Skeletal muscle satellite cell (primary cell): Measurements from ENCODE around the gene IQCM.

ENCODE experiments used
- H3K27me3 ChIP-seq: 2 replicates; pipeline ENCODE4 v1.7.0; 2013; ENCODE audit warnings: low read length; ENCODE audit not compliant: control insufficient read depth, insufficient read depth
- H3K36me3 ChIP-seq: 2 replicates; pipeline ENCODE4 v1.7.0; 2013; ENCODE audit warnings: mild to moderate bottlenecking, control low read depth, low read length; ENCODE audit not compliant: insufficient read depth
- H3K4me1 ChIP-seq: 2 replicates; pipeline ENCODE4 v1.7.0; 2013; ENCODE audit warnings: low read length; ENCODE audit not compliant: control insufficient read depth, insufficient read depth
- H3K4me2 ChIP-seq: 2 replicates; pipeline ENCODE4 v1.7.0; 2013; ENCODE audit warnings: mild to moderate bottlenecking, low read length
- H3K4me3 ChIP-seq: 2 replicates; pipeline ENCODE4 v1.7.0; 2013; ENCODE audit warnings: low read length
- H3K9ac ChIP-seq: 2 replicates; pipeline ENCODE4 v1.7.0; 2013; ENCODE audit warnings: mild to moderate bottlenecking, low read depth, low read length, moderate library complexity
- H3K9me3 ChIP-seq: replicated peaks from 2 replicates; pipeline ENCODE4 v1.7.0; 2013; ENCODE audit warnings: mild to moderate bottlenecking, control low read depth, low read length

Gene IQCM

GRCh38 chr4:149728444-149728843 lies 87.2 kb downstream of the IQCM start:
- Histone ChIP-seq H3K4me2 (no peak overlapping the region), H3K9ac (no peak overlapping the region), H3K4me1 (no peaks in the 10 kb centered on the region), H3K9me3 (no peaks in the 10 kb centered on the region), H3K27me3 (no peaks in the 10 kb centered on the region), H3K36me3 (no peaks in the 10 kb centered on the region), H3K4me3 (no peak overlapping the region)

GRCh38 chr4:149727663-149728062 lies 88.0 kb downstream of the IQCM start:
- no peaks in the 10 kb centered on the region for H3K9me3 ChIP-seq
- H3K4me2 ChIP-seq, result no peak overlapping the region
- H3K9ac ChIP-seq, result no peak overlapping the region
- H3K4me3 ChIP-seq, result no peak overlapping the region
- no peaks in the 10 kb centered on the region for H3K27me3 ChIP-seq
- H3K4me1 ChIP-seq, result no peaks in the 10 kb centered on the region
- no peaks in the 10 kb centered on the region for H3K36me3 ChIP-seq

- Histone ChIP-seq H3K9me3 (no peaks in the 10 kb centered on the region), H3K36me3 (no peaks in the 10 kb centered on the region), H3K4me3 (no peak overlapping the region), H3K4me1 (no peaks in the 10 kb centered on the region), H3K4me2 (no peak overlapping the region), H3K9ac (no peak overlapping the region), H3K27me3 (no peaks in the 10 kb centered on the region)
These were observed 92.6 kb downstream of the IQCM start for GRCh38 chr4:149723065-149723464.

GRCh38 chr4:149719806-149720205 lies 95.8 kb downstream of the IQCM start:
- Histone ChIP-seq H3K4me2 (no peak overlapping the region), H3K9me3 (no peaks in the 10 kb centered on the region)

GRCh38 chr4:149719357-149719756 lies 96.3 kb downstream of the IQCM start:
- Histone ChIP-seq H3K4me3 (no peak overlapping the region), H3K9ac (no peak overlapping the region), H3K9me3 (no peaks in the 10 kb centered on the region)

More at GRCh38 chr4:149719806-149720205, 95.8 kb downstream of the IQCM start:
- no peaks in the 10 kb centered on the region for H3K36me3 ChIP-seq
- H3K9ac ChIP-seq, result no peak overlapping the region
- H3K27me3 ChIP-seq, result no peaks in the 10 kb centered on the region
- H3K4me1 ChIP-seq, result no peaks in the 10 kb centered on the region
- no peak overlapping the region for H3K4me3 ChIP-seq

DNA sequence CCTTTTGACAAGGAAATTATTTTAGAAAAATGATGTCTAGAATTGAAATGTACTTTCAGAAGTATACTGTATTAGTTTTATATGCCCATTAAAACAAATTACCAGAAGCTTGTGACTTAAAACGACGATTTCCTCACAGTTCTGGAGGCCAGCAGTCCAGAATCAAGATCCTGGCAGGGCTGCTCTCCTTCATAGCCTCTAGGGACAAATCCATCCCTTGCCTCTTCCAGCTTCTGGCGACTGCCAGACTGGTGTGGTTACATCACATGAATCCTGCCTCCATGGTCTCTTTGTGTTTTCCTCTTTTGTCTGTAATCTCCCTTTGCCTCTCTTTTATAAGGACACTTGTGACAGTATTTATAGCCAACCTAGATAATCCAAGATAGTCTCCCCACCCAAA lies 97.1 kb downstream of the IQCM start:
- H3K4me2 ChIP-seq, result no peak overlapping the region
- no peaks in the 10 kb centered on the region for H3K9me3 ChIP-seq
- no peaks in the 10 kb centered on the region for H3K27me3 ChIP-seq
- H3K9ac ChIP-seq, result no peak overlapping the region
- no peaks in the 10 kb centered on the region for H3K4me1 ChIP-seq
- no peaks in the 10 kb centered on the region for H3K36me3 ChIP-seq
- H3K4me3 ChIP-seq, result no peak overlapping the region

More at GRCh38 chr4:149719357-149719756, 96.3 kb downstream of the IQCM start:
- H3K4me2 ChIP-seq, result no peak overlapping the region
- no peaks in the 10 kb centered on the region for H3K4me1 ChIP-seq
- no peaks in the 10 kb centered on the region for H3K36me3 ChIP-seq
- no peaks in the 10 kb centered on the region for H3K27me3 ChIP-seq

DNA sequence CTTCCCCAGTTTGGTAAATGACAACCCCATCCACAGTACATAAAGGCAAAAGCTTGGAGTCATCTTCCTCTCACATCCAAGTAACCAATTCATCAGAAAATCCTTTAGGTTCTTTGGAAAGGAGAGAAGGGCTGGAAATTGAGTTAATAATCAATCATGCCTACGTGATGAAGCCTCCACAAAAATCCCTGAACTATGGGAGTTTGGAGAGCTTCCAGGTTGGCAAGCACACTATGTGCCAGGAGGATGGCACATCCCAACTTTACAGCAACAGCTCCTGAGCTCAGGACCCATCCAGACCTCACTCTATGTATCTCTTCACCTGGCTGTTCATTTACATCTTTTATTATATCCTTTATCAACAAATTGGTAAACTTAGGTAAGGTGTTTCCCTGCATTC lies 98.9 kb downstream of the IQCM start:
- Histone ChIP-seq H3K36me3 (no peaks in the 10 kb centered on the region), H3K27me3 (no peaks in the 10 kb centered on the region), H3K4me1 (no peaks in the 10 kb centered on the region), H3K4me2 (no peak overlapping the region), H3K9me3 (no peaks in the 10 kb centered on the region), H3K4me3 (no peak overlapping the region), H3K9ac (no peak overlapping the region)

- Histone ChIP-seq H3K4me3 (no peak overlapping the region), H3K27me3 (no peaks in the 10 kb centered on the region), H3K4me1 (no peaks in the 10 kb centered on the region), H3K4me2 (no peak overlapping the region), H3K9me3 (no peaks in the 10 kb centered on the region), H3K36me3 (no peaks in the 10 kb centered on the region), H3K9ac (no peak overlapping the region)
These were observed 99.6 kb downstream of the IQCM start for GRCh38 chr4:149715822-149716585.

GRCh38 chr4:149713031-149713430 lies 102.6 kb downstream of the IQCM start:
- no peak overlapping the region for H3K9ac ChIP-seq
- no peaks in the 10 kb centered on the region for H3K27me3 ChIP-seq
- peaks cover 10% of the 10 kb centered on the region for H3K4me1 ChIP-seq
- H3K4me2 ChIP-seq, result no peak overlapping the region
- no peak overlapping the region for H3K4me3 ChIP-seq
- no peaks in the 10 kb centered on the region for H3K36me3 ChIP-seq
- H3K9me3 ChIP-seq, result no peaks in the 10 kb centered on the region

DNA sequence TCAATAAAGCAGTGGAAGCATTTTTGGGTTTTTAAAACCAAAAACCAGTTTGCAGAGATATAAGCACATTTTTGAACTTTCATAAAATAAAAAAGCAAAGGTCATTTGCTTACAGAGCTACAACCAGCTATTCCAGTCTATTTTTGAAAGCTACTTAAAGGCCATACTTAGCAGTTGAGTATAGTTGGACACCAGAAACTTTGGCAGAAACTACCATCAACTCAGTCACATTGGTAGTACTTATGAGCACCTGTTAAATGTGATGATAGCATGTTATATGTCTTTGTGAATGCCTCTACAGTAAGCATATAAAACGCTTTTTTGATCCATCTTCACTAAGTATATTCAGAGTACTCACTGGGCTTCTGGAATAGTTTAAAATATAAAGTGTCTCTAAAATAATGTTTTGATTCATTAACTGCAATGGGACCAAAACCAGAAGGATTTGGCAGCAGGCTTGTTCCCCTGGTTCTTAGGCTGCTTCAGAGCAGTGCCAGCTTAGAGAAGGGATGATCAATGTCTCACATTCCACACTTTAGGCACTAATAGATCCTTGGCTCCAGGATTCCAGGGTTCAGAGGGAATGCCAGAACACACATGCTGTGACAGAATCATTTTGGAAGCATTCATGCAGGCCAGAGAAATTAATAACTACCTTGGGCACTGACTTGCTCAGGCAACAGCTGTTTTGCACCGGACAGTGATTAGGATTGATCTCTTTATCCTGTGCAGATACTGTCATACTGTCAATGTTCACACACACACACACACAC lies 103.9 kb downstream of the IQCM start:
- no peaks in the 10 kb centered on the region for H3K9me3 ChIP-seq
- no peaks in the 10 kb centered on the region for H3K36me3 ChIP-seq
- no peak overlapping the region for H3K4me2 ChIP-seq
- no peak overlapping the region for H3K9ac ChIP-seq
- H3K4me1 ChIP-seq, result peaks cover 10% of the 10 kb centered on the region
- no peak overlapping the region for H3K4me3 ChIP-seq
- H3K27me3 ChIP-seq, result no peaks in the 10 kb centered on the region

GRCh38 chr4:149709640-149710039 lies 106.0 kb downstream of the IQCM start:
- Histone ChIP-seq H3K4me1 (peaks cover 10% of the 10 kb centered on the region), H3K9me3 (no peaks in the 10 kb centered on the region), H3K4me3 (no peak overlapping the region), H3K9ac (no peak overlapping the region), H3K27me3 (no peaks in the 10 kb centered on the region), H3K4me2 (no peak overlapping the region), H3K36me3 (no peaks in the 10 kb centered on the region)
